Measurements from ENCODE around the gene IMPDH1.

Gene IMPDH1

DNA sequence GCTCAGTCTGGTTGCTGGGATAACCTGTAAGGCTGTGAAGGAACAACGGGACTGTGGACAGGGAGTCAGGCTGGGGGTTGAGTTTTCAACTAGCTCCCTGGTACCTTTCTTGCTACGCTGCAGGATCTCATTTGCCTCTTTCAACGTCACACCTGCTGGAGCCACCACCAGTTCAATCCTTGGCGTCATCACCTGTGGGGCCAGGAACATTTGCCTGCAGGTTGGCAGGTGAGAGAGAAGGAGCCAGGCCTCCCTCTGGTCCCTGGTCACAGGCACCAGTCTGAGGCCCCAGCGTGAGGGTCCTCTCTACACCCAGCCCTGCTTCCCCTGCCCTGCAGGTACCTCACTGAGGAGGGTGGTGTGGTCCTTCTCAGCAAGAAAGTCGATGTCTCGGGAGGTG lies 9.8 kb downstream of the IMPDH1 start:
- no peak for DNase-seq (ENCODE audit: low read depth)
- H3K4me3 ChIP-seq (ENCODE audit: low read depth, low read length): no peak overlapping the region
- TF ChIP-seq, protein P1, sequence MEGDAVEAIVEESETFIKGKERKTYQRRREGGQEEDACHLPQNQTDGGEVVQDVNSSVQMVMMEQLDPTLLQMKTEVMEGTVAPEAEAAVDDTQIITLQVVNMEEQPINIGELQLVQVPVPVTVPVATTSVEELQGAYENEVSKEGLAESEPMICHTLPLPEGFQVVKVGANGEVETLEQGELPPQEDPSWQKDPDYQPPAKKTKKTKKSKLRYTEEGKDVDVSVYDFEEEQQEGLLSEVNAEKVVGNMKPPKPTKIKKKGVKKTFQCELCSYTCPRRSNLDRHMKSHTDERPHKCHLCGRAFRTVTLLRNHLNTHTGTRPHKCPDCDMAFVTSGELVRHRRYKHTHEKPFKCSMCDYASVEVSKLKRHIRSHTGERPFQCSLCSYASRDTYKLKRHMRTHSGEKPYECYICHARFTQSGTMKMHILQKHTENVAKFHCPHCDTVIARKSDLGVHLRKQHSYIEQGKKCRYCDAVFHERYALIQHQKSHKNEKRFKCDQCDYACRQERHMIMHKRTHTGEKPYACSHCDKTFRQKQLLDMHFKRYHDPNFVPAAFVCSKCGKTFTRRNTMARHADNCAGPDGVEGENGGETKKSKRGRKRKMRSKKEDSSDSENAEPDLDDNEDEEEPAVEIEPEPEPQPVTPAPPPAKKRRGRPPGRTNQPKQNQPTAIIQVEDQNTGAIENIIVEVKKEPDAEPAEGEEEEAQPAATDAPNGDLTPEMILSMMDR (IDR thresholded peaks at IDR 0.05; ENCODE audit: control insufficient read depth, extremely low read depth, insufficient read depth): no peak

DNA sequence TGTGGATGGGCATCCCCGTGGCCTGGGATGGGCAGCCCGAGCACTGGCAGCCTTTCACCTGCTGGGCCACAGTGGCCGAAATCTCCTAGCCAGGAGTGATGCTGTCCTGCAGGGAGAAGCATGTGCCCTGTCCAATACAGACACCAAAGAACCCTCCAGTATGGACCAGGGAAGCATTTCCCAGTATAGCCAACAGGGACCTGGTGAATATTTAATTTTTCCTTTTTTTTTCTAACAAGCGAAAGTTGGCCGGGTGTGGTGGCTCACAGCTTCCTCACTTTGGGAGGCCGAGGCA lies 11.0 kb downstream of the IMPDH1 start:
- TF ChIP-seq, protein P1 (IDR thresholded peaks at IDR 0.05; ENCODE audit: control insufficient read depth, extremely low read depth, insufficient read depth): no peak
- no peak for DNase-seq (ENCODE audit: low read depth)
- H3K4me3 ChIP-seq (ENCODE audit: low read depth, low read length): no peak overlapping the region

DNA sequence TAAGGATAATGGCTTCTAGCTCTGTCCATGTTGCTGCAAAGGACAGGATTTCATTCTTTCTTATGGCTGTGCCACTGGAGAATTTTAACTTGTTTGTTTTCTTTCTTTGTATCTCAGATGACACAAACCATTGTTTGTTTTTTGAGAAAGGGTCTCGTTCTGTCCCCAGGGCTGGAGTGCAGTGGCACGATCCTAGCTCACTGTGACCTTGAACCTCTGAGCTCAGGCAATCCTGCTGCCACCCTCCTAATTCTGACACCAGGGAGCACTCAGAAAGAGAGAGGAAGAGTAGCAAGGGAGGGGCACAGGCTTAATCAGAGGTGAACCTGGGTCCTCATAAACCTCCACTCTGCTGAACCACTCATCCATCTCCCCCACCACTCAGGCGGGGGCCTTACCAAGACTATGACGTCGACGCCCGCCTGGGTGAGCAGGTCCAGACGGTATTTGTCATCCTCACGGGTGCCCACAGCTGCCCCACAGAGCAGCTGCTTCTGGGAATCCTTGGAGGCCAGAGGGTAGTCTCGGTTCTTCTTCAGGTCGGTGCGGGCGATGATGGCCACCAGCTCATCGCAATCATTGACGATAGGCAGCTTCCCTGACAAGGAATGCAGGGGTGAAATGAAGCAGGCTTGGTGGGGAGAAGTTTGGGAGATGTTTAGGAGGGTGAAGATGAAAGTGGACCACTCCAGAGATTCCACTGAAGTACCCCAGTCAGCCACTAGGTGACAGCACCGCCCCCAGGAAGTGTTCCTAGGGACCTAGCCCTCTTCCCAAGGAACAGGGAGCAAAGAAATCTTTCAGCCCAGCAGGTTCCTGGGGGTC lies 11.6 kb downstream of the IMPDH1 start:
- no peak overlapping the region for H3K4me3 ChIP-seq (ENCODE audit: low read depth, low read length)
- no peak for DNase-seq (ENCODE audit: low read depth)
- TF ChIP-seq, protein P1 (IDR thresholded peaks at IDR 0.05; ENCODE audit: control insufficient read depth, extremely low read depth, insufficient read depth): peak; percentile 78

DNA sequence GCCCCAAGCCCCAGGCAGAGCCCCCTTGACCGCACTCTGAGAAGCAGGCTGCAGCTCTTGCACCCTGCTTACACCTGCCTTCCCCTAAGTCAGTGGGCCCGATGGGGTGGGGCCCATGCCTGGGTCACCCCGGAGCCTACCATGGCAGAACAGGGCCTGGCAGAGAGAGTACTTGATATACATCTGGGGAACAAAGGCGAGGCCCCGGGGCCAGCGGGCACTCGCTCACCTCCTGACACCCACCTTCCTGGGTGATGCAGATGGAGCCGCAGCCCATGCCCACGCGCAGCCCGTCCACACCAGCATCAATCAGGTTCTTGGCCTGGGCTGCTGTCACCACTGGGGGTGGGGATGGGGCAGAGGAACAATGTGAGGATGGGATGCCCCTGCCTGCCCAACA lies 13.4 kb downstream of the IMPDH1 start:
- TF ChIP-seq, protein P1 (IDR thresholded peaks at IDR 0.05; ENCODE audit: control insufficient read depth, extremely low read depth, insufficient read depth): no peak
- no peak for DNase-seq (ENCODE audit: low read depth)
- H3K4me3 ChIP-seq (ENCODE audit: low read depth, low read length): no peak overlapping the region

DNA sequence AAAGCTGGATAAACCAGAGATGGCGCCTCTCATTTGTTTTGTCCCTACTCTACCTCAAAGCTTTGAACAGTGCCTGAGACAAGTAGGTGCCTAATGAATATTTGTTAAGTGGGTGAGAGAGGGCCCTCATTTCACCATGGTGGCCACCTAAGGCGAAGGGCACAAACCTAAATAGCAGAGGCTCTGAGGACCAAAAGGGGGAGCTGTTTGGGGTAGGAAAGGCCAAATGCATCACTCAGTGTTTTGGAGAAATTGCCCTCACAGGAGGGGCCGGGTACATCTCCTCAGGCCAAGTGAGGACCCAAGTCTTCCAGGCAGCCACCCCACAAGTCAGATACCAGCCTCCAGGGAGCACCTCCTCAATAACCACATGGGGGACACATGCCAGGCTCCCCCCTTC lies 14.0 kb downstream of the IMPDH1 start:
- TF ChIP-seq, protein P1 (IDR thresholded peaks at IDR 0.05; ENCODE audit: control insufficient read depth, extremely low read depth, insufficient read depth): no peak
- DNase-seq (ENCODE audit: low read depth): no peak
- no peak overlapping the region for H3K4me3 ChIP-seq (ENCODE audit: low read depth, low read length)

DNA sequence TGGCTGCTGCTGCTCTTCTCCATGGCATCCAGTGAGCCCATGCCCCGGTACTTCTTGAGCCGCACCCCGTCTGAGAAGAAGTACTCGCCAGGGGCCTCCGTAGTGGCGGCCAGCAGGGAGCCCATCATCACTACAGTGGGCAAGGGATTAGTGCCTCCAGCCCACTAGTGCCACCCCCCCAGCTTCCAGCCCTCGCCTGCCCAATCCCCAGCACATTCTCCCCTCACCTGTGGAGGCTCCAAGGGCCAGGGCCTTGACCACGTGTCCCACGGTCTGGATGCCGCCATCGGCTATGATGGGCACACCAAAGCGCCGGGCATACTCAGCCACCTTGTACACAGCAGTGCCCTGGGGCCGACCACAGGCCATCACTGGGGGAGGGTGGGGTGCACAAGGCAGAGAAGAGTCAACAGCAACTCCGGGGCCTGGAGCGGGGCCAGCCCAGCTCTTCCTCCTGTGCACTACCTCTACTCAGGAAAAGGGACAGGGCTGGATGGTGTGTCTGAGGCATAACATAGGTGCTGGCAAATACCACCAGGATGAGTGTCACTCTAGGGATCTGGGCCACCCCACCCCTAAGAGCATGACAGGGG lies 14.8 kb downstream of the IMPDH1 start:
- TF ChIP-seq, protein P1 (IDR thresholded peaks at IDR 0.05; ENCODE audit: control insufficient read depth, extremely low read depth, insufficient read depth): no peak
- DNase-seq (ENCODE audit: low read depth): no peak
- H3K4me3 ChIP-seq (ENCODE audit: low read depth, low read length): no peak overlapping the region
